IMR-90 (cell line): ENCODE results near the gene KCNAB2. TPM values are rescaled to one million over a fixed set of nuclear protein-coding genes. Genes with fewer than 3 reads are reported as not detected.

Source experiments
- ATAC-seq: fragments of 200-7000 bp; cut with Tn5 transposase; 2 replicates; pipeline ENCODE4 v1.9.1; 2020; ENCODE audit warnings: low read depth, mild to moderate bottlenecking, moderate library complexity
- BruUV-seq: library from RNA; stranded (reverse); fragments of 400-500 nt; replicated peaks from 2 replicates; lab custom pipeline; 2021; lab: Mats Ljungman, UMichigan
- CTCF ChIA-PET: fragments of 300-600 bp; formaldehyde crosslinking; extraction: SDS; loops from one replicate; lab custom pipeline; 2021; ENCODE audit warnings: antibody characterized with exemption; lab: Yijun Ruan, JAX
- POLR2A ChIA-PET: fragments of 300-600 bp; sonication (Branson Sonifier 250); formaldehyde crosslinking; loops from one replicate; lab custom pipeline; 2022; ENCODE audit warnings: antibody characterized with exemption; ENCODE audit not compliant: unreplicated experiment; lab: Charles Lee
- DNase-seq: peaks from one replicate; pipeline ENCODE4 v3.0.0; 2013
- H2AFZ ChIP-seq: replicated peaks from 2 replicates; pipeline ENCODE3; 2013; ENCODE audit warnings: low read length, mild to moderate bottlenecking; ENCODE audit not compliant: poor library complexity
- H2AK5ac ChIP-seq: 2 replicates; pipeline ENCODE4 v1.6.1; 2013; ENCODE audit warnings: low read depth, low read length, inconsistent platforms
- H2AK9ac ChIP-seq: replicated peaks from 2 replicates; pipeline ENCODE3; 2013; ENCODE audit warnings: mild to moderate bottlenecking, low read depth, low read length, moderate library complexity; ENCODE audit not compliant: poor library complexity
- H2BK120ac ChIP-seq: 2 replicates; pipeline ENCODE4 v1.6.1; 2013; ENCODE audit warnings: low read depth, low read length, inconsistent platforms
- H2BK15ac ChIP-seq: 3 replicates; pipeline ENCODE4 v1.6.1; 2013; ENCODE audit warnings: low read depth, low read length, inconsistent platforms
- H2BK20ac ChIP-seq: 2 replicates; pipeline ENCODE4 v1.6.1; 2013; ENCODE audit warnings: low read depth, mild to moderate bottlenecking, inconsistent platforms, low read length, moderate library complexity
- H2BK5ac ChIP-seq: 2 replicates; pipeline ENCODE4 v1.6.1; 2013; ENCODE audit warnings: mild to moderate bottlenecking, low read depth, low read length, inconsistent platforms; ENCODE audit not compliant: poor library complexity, severe bottlenecking
- H3K14ac ChIP-seq: replicated peaks from 2 replicates; pipeline ENCODE4 v1.6.1; 2013; ENCODE audit warnings: low read depth, low read length, inconsistent platforms
- H3K18ac ChIP-seq: 2 replicates; pipeline ENCODE4 v1.6.1; 2013; ENCODE audit warnings: low read depth, low read length, control low read depth
- H3K23ac ChIP-seq: 2 replicates; pipeline ENCODE4 v1.6.1; 2013; ENCODE audit warnings: low read depth, low read length, inconsistent platforms
- H3K27ac ChIP-seq: 2 replicates; pipeline ENCODE4 v1.5.1; 2013; ENCODE audit warnings: mild to moderate bottlenecking, control low read depth, low read length; ENCODE audit not compliant: insufficient read depth
- H3K27me3 ChIP-seq: 2 replicates; pipeline ENCODE4 v1.6.1; 2013; ENCODE audit warnings: low read length; ENCODE audit not compliant: control insufficient read depth, insufficient read depth
- H3K36me3 ChIP-seq: 2 replicates; pipeline ENCODE4 v1.6.1; 2013; ENCODE audit warnings: low read length, mixed read lengths; ENCODE audit not compliant: control insufficient read depth, insufficient read depth
- H3K4ac ChIP-seq: 2 replicates; pipeline ENCODE4 v1.6.1; 2013; ENCODE audit warnings: low read depth, low read length, inconsistent platforms
- H3K4me1 ChIP-seq: 2 replicates; pipeline ENCODE4 v1.6.1; 2013; ENCODE audit warnings: low read length, mixed read lengths; ENCODE audit not compliant: control insufficient read depth, insufficient read depth
- H3K4me2 ChIP-seq: 2 replicates; pipeline ENCODE4 v1.6.1; 2013; ENCODE audit warnings: low read depth, mild to moderate bottlenecking, control low read depth, low read length, moderate library complexity
- H3K4me3 ChIP-seq: 2 replicates; pipeline ENCODE4 v1.5.1; 2013; ENCODE audit warnings: low read depth, mild to moderate bottlenecking, control low read depth, low read length, moderate library complexity; ENCODE audit not compliant: insufficient read depth
- H3K56ac ChIP-seq: 2 replicates; pipeline ENCODE4 v1.6.1; 2013; ENCODE audit warnings: low read length, inconsistent platforms; ENCODE audit not compliant: insufficient read depth; ENCODE audit errors: extremely low read depth
- H3K79me1 ChIP-seq, 2 experiments: 2 replicates each; pipeline ENCODE4 v1.6.1; 2013; ENCODE audit warnings: low read length in 2 of 2, inconsistent platforms in 1 of 2, low read depth in 1 of 2
- H3K9ac ChIP-seq: 2 replicates; pipeline ENCODE4 v1.6.1; 2013; ENCODE audit warnings: low read depth, low read length, control low read depth
- H3K9me1 ChIP-seq: 2 replicates; pipeline ENCODE4 v1.6.1; 2013; ENCODE audit warnings: low read length, inconsistent platforms; ENCODE audit not compliant: insufficient read depth
- H3K9me3 ChIP-seq: 2 replicates; pipeline ENCODE4 v1.6.1; 2013; ENCODE audit warnings: low read length; ENCODE audit not compliant: control insufficient read depth, insufficient read depth
- H4K20me1 ChIP-seq: 2 replicates; pipeline ENCODE4 v1.6.1; 2013; ENCODE audit warnings: low read length, inconsistent platforms; ENCODE audit not compliant: insufficient read depth
- H4K5ac ChIP-seq: 2 replicates; pipeline ENCODE4 v1.6.1; 2013; ENCODE audit warnings: mild to moderate bottlenecking, low read depth, low read length, control low read depth
- H4K8ac ChIP-seq, 2 experiments: 2 replicates each; pipeline ENCODE4 v1.6.1; 2013; ENCODE audit warnings: low read depth in 2 of 2, low read length in 2 of 2, control low read depth in 1 of 2, inconsistent platforms in 1 of 2
- H4K91ac ChIP-seq: 2 replicates; pipeline ENCODE4 v1.6.1; 2013; ENCODE audit warnings: low read depth, low read length, inconsistent platforms; ENCODE audit not compliant: insufficient read depth
- CEBPB ChIP-seq: IDR thresholded peaks from 2 replicates; pipeline ENCODE4 v1.6.1; 2012; ENCODE audit warnings: low read depth, low read length, improper control_type of control experiment
- FOS ChIP-seq: fragments of 150-350 bp; IDR thresholded peaks from 2 replicates; pipeline ENCODE4 v1.6.1; 2016; ENCODE audit warnings: low read depth, low read length
- MAFK ChIP-seq: IDR thresholded peaks from 2 replicates; pipeline ENCODE4 v1.6.1; 2012; ENCODE audit warnings: low read depth, low read length, improper control_type of control experiment
- RAD21 ChIP-seq: IDR thresholded peaks from 2 replicates; pipeline ENCODE4 v1.6.1; 2012; ENCODE audit warnings: low read length, improper control_type of control experiment
- WGBS, 2 experiments: methylation state at CpG; one replicate each; pipeline versions ENCODE4 v1.1.5 to v1.1.7; 2013; ENCODE audit warnings: missing lambda C conversion rate in 2 of 2; ENCODE audit not compliant: insufficient read length in 1 of 2; ENCODE audit errors: extremely low coverage in 2 of 2; 5-methylcytosine and 5-hydroxymethylcytosine counted together
- dilution Hi-C: fragments of 300-500 bp; cut with HindIII; formaldehyde crosslinking; loops from one replicate; pipeline ENCODE4 v1.14.3; 2018; ENCODE audit warnings: low sequenced_read_pairs; ENCODE audit not compliant: unreplicated experiment
- in situ Hi-C: fragments of 300-500 bp; cut with MboI; formaldehyde crosslinking; loops from 3 replicates; pipeline ENCODE4 v1.14.3; 2019; ENCODE audit warnings: low sequenced_read_pairs, inconsistent platforms, mixed read lengths
- intact Hi-C: fragments of 100-400 bp; cut with micrococcal nuclease; formaldehyde crosslinking; loops from 2 replicates; pipeline ENCODE4 v1.10.0; 2022
- polyA plus RNA-seq, 3 experiments: library from polyadenylated mRNA; depleted of rRNA; stranded (reverse); fragments of >200 nt; gene quantifications; 2 replicates each; pipeline ENCODE4 v1.2.3, GENCODE V29; 2012; ENCODE audit warnings: low replicate concordance in 1 of 3
- total RNA-seq: library from RNA; depleted of rRNA; stranded (reverse); fragments of >200 nt; gene quantifications from 2 replicates; pipeline ENCODE4 v1.2.3, GENCODE V29; 2012
- TF ChIP-seq, protein P1 (sequence below): fragments of 150-350 bp; IDR thresholded peaks from 2 replicates; pipeline ENCODE4 v1.6.1; 2016; ENCODE audit warnings: low read depth, mild to moderate bottlenecking, low read length, moderate library complexity, borderline replicate concordance
- TF ChIP-seq, protein P2 (sequence below): fragments of 150-350 bp; IDR thresholded peaks from 2 replicates; pipeline ENCODE4 v1.6.1; 2017; ENCODE audit warnings: mild to moderate bottlenecking, antibody characterized with exemption, low read length, low read depth

Gene KCNAB2
- total and polyA plus RNA-seq, 2 of the 4 experiments (the other 2 are of a cell fraction): 1.3 to 4.2 TPM

DNA sequence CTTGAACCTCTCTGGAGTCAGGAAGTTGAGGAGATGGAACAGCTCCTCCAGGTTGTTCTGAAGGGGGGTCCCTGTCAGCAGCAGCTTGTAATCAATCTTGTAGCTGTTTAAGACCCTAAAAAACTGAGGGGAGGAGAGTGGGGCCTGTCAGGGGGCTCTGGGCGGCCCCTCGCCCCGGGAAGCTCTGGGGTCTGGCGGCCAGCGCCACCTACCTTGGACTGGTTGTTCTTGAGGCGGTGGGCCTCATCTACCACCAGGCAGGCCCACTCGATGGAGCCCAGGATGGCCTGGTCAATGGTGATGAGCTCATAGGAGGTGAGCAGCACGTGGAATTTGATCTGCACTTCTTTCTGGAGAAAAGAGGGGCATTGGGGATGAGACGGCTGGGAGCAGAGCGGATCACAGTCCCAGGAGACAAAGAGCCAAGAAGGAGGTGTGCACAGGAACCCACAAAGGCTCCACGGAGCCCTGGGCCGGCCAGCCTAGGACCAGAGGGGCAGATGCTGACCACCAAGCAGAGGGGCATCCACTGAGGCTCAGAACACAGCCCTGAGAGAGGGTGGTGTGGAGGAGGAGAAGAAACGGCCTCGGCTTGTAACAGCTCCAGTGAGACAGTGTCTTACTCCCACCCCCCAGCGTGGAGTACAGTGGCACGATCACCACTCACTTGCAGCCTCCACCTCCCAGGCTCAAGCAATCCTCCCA, 91.0 kb downstream of the KCNAB2 start:
- Histone ChIP-seq H3K9me3 (peaks cover 5% of the 10 kb centered on the region; the same call in 1 of the 2 replicates), H4K91ac (no peak overlapping the region), H3K56ac (no peak overlapping the region), H4K20me1 (no peaks in the 10 kb centered on the region), H3K23ac (no peak overlapping the region), H4K5ac (no peak overlapping the region), H3K27me3 (peaks cover 13% of the 10 kb centered on the region), H3K18ac (no peak overlapping the region), H2BK20ac (no peak overlapping the region), H2AK9ac (no peak overlapping the region), H3K27ac (no peak overlapping the region), H2BK5ac (no peak overlapping the region), H2BK15ac (no peak overlapping the region), H4K8ac (no peak overlapping the region), H3K4me1 (no peaks in the 10 kb centered on the region), H2AK5ac (no peak overlapping the region), H2AFZ (no peak overlapping the region), H3K14ac (no peak overlapping the region), H3K4me2 (no peak overlapping the region), H3K9ac (no peak overlapping the region), H3K9me1 (no peaks in the 10 kb centered on the region), H3K4me3 (no peak overlapping the region), H3K79me1 (no peaks in the 10 kb centered on the region), H3K36me3 (no peaks in the 10 kb centered on the region), H3K4ac (no peak overlapping the region), H2BK120ac (no peak overlapping the region)
- TF ChIP-seq CEBPB (no peak), MAFK (no peak), RAD21 (no peak), FOS (no peak)
- TF ChIP-seq, protein P1, sequence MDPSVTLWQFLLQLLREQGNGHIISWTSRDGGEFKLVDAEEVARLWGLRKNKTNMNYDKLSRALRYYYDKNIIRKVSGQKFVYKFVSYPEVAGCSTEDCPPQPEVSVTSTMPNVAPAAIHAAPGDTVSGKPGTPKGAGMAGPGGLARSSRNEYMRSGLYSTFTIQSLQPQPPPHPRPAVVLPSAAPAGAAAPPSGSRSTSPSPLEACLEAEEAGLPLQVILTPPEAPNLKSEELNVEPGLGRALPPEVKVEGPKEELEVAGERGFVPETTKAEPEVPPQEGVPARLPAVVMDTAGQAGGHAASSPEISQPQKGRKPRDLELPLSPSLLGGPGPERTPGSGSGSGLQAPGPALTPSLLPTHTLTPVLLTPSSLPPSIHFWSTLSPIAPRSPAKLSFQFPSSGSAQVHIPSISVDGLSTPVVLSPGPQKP: no peak
- TF ChIP-seq, protein P2, sequence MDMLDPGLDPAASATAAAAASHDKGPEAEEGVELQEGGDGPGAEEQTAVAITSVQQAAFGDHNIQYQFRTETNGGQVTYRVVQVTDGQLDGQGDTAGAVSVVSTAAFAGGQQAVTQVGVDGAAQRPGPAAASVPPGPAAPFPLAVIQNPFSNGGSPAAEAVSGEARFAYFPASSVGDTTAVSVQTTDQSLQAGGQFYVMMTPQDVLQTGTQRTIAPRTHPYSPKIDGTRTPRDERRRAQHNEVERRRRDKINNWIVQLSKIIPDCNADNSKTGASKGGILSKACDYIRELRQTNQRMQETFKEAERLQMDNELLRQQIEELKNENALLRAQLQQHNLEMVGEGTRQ: no peak
- no TSS peak for BruUV-seq
- ChIA-PET POLR2A (no interaction called here), CTCF (no interaction called here)
- DNase-seq (no peak), ATAC-seq (no peak)
- 53% methylated on average over 4 of the region's 16 CpGs; no CpG with 5 or more reads in 1 of the 2 experiments for WGBS, 2 experiments
- in situ Hi-C loops: no loop called here
- intact Hi-C loops: no loop called here
- dilution Hi-C loops: no loop called here
